ENCODE results near the gene SPAG8. TPM values are rescaled to one million over a fixed set of nuclear protein-coding genes. Genes with fewer than 3 reads are reported as not detected.

The SPAG8 gene
- total and polyA plus RNA-seq, 10 of the 15 experiments (the other 5 are each of a cell fraction or from before 2014, with no cell fraction given) = 0.40 to 1.1 (median 0.72) TPM

GRCh38 chr9:35828716-35829083 is 16.6 kb upstream of the SPAG8 start, which contains the start of gene FAM221B:
TSS of gene FAM221B (minus strand) at chr9:35828732. CDS start at chr9:35826161, 2,571 bp downstream.
- Histone ChIP-seq H3K27ac (ENCODE audit: control insufficient read depth, insufficient read depth) (peak within 1 kb of the TSS; percentile 45; the same call in 1 of the 2 replicates), H3K4me1 (ENCODE audit: control insufficient read depth, insufficient read depth, low read length) (peaks cover 10% of the 10 kb centered on the region), H4K20me1 (ENCODE audit: control insufficient read depth, insufficient read depth) (no peaks in the 10 kb centered on the region), H3K27me3 (replicated peaks in 1 of 2; ENCODE audit: control insufficient read depth in 2 of 2, insufficient read depth in 2 of 2, low read length in 1 of 2) (no peaks in the 10 kb centered on the region), H3K9ac (ENCODE audit: control insufficient read depth, insufficient read depth, low read length) (peak within 1 kb of the TSS; percentile 74), H3K36me3 (ENCODE audit: control insufficient read depth in 2 of 2, insufficient read depth in 2 of 2, low read length in 1 of 2) (no peaks in the 10 kb centered on the region), H3K4me2 (ENCODE audit: control insufficient read depth, insufficient read depth) (peak within 1 kb of the TSS; percentile 90), H2AFZ (ENCODE audit: control insufficient read depth, low read depth, low read length) (peak within 1 kb of the TSS; percentile 98), H3K4me3 (peak within 1 kb of the TSS; percentile 78), H3K79me2 (ENCODE audit: control insufficient read depth, insufficient read depth, low read length) (no peaks in the 10 kb centered on the region; the same call in 1 of the 2 replicates), H3K9me3 (replicated peaks; ENCODE audit: control insufficient read depth, insufficient read depth, low read length) (no peaks in the 10 kb centered on the region)
- ChIA-PET POLR2A (interaction anchor here (1.0 to 1.4 kb wide), 3 partner anchors 14 to 209 kb away, joined by 3 to 5 read pairs (median 4); partner anchors contain the start of gene HINT2), RAD21 (ENCODE audit: unreplicated experiment) (interaction anchor here (0.8 to 4.3 kb wide), 7 partner anchors 11 to 84 kb away, joined by 3 to 138 read pairs (median 3); partner anchors contain the start of genes GBA2, RGP1 and SPAG8), SMC1A (ENCODE audit: uncharacterized antibody, unreplicated experiment) (interaction anchor here (1.6 to 5.0 kb wide), 3 partner anchors 16 to 53 kb away, joined by 3 to 117 read pairs (median 26); partner anchors contain the start of genes HINT2 and SPAG8), CTCF (interaction anchor here (0.6 to 6.7 kb wide), 6 partner anchors 13 to 96 kb away, joined by 3 to 292 read pairs (median 28); partner anchors contain the start of genes CREB3, HINT2, SPAG8 and TLN1)
- BruUV-seq (replicated peaks) = no TSS peak
- intact Hi-C loops (cut with micrococcal nuclease; ENCODE audit: unreplicated experiment) (loop anchor here (10.0 kb wide), 1 partner anchor 174 kb away; the partner anchor contains the start of genes CCDC107, RMRP and SIT1), in situ Hi-C loops (cut with MboI) (loop anchor here (5.0 kb wide), 1 partner anchor 49 kb away; no protein-coding TSS in a partner anchor)
- WGBS (ENCODE audit: insufficient coverage, insufficient replicate concordance, low lambda C conversion rate, missing lambda C conversion rate) = 7% methylated on average over 21 of the region's 21 CpGs
- FAIRE-seq (no peak), ATAC-seq (peak; percentile 2; the same call in 1 of the 3 replicates), DNase-seq (ENCODE audit: low read depth, low spot score) (no peak)
- TF ChIP-seq ZBTB40 (IDR thresholded peaks at IDR 0.05; ENCODE audit: borderline replicate concordance) (peak; percentile 41; the same call in 1 of the 2 replicates), CEBPZ (IDR thresholded peaks at IDR 0.05; ENCODE audit: low read depth, low read length) (no peak), LARP7 (IDR thresholded peaks at IDR 0.05) (0 out of 2 replicates have a peak, but pooled peaks have one; percentile 29), CEBPB (IDR thresholded peaks at IDR 0.05; ENCODE audit: borderline replicate concordance in 1 of 2, low read depth in 2 of 2, low read length in 2 of 2) (no peak), PAX5 (IDR thresholded peaks at IDR 0.05; ENCODE audit: borderline replicate concordance, low read depth, low read length) (no peak), NBN (IDR thresholded peaks at IDR 0.05) (peak; percentile 54; the same call in 1 of the 2 replicates), CUX1 (IDR thresholded peaks at IDR 0.05; ENCODE audit: insufficient replicate concordance, low read depth, low read length) (no peak), PBX3 (IDR thresholded peaks at IDR 0.05; ENCODE audit: insufficient replicate concordance, low read depth, low read length) (no peak)

Measured in GM12878 (cell line).